ENCODE data around the gene CCDC182.

The CCDC182 gene

DNA sequence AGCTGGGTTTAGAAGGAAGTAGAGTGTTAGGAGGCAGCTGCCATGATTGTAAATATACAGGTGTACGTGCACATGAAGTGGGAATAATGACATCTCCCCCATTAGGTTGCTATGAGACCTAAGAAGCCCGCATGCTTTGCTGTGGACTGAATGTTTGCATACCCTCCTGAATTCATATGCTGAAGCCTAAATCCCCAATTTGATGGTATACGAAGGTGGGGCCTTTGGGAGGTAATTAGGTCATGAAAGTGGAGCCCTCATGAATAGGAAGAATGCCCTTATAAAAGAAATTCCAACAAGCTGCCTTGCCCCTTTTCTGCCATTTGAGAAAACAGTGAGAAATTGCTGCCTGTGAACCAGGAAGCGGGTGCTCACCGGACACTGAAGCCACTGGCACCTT is 44.0 kb downstream of the CCDC182 start (continued):
- TF ChIP-seq, protein P1, sequence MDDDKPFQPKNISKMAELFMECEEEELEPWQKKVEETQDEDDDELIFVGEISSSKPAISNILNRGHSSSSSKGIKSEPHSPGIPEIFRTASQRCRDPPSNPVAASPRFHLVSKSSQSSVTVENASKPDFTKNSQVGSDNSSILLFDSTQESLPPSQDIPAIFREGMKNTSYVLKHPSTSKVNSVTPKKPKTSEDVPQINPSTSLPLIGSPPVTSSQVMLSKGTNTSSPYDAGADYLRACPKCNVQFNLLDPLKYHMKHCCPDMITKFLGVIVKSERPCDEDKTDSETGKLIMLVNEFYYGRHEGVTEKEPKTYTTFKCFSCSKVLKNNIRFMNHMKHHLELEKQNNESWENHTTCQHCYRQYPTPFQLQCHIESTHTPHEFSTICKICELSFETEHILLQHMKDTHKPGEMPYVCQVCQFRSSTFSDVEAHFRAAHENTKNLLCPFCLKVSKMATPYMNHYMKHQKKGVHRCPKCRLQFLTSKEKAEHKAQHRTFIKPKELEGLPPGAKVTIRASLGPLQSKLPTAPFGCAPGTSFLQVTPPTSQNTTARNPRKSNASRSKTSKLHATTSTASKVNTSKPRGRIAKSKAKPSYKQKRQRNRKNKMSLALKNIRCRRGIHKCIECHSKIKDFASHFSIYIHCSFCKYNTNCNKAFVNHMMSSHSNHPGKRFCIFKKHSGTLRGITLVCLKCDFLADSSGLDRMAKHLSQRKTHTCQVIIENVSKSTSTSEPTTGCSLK (tag by site-specific recombination; IDR thresholded peaks at IDR 0.05): no peak
- TF ChIP-seq GLI4 (tag by site-specific recombination; IDR thresholded peaks at IDR 0.05) (no peak), ZNF596 (tag by site-specific recombination; IDR thresholded peaks at IDR 0.05) (no peak), EGR2 (tag by site-specific recombination; IDR thresholded peaks at IDR 0.05; ENCODE audit: low read depth) (no peak), ZNF514 (tag by site-specific recombination; IDR thresholded peaks at IDR 0.05) (no peak), ZNF341 (tag by site-specific recombination; IDR thresholded peaks at IDR 0.05; ENCODE audit: low read depth) (no peak), YY1 (tag by site-specific recombination; IDR thresholded peaks at IDR 0.05) (no peak)
- TF ChIP-seq, protein P2, sequence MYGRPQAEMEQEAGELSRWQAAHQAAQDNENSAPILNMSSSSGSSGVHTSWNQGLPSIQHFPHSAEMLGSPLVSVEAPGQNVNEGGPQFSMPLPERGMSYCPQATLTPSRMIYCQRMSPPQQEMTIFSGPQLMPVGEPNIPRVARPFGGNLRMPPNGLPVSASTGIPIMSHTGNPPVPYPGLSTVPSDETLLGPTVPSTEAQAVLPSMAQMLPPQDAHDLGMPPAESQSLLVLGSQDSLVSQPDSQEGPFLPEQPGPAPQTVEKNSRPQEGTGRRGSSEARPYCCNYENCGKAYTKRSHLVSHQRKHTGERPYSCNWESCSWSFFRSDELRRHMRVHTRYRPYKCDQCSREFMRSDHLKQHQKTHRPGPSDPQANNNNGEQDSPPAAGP (tag by site-specific recombination; IDR thresholded peaks at IDR 0.05): no peak

DNA sequence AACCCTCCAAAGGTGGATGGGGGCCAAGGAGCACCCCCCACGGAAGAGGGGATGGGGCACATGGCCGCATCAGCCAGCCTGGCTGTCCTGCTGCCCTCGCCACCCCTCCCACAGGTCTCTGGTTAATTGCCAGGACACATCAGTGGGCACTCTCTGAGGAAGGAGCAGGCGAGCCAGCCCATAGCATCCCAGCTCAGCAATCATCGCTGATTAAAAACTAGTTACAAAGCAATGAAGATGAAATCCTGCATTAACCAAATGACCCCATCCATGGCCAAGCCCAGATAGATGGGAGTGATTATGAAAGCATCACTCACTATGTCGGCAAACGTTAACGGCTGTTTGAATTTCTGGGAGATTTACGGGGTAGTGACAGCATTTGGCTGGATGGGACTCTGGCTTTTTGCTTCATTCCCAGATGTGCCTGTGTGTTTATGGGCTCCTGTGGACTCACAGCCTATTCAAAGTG is 45.3 kb downstream of the CCDC182 start:
- no peak for TF ChIP-seq ZNF404 (tag by site-specific recombination; IDR thresholded peaks at IDR 0.05)
- TF ChIP-seq ZNF341 (tag by site-specific recombination; IDR thresholded peaks at IDR 0.05; ENCODE audit: low read depth): peak; percentile 59; the same call in 1 of the 2 replicates
- TF ChIP-seq FEZF1 (tag by site-specific recombination; IDR thresholded peaks at IDR 0.05): peak; percentile 91
- peak; percentile 11; the same call in 1 of the 2 replicates for TF ChIP-seq OSR2 (tag by site-specific recombination; IDR thresholded peaks at IDR 0.05)
- TF ChIP-seq RBAK (tag by site-specific recombination; IDR thresholded peaks at IDR 0.05): no peak
- no peak for TF ChIP-seq ZNF677 (tag by site-specific recombination; IDR thresholded peaks at IDR 0.05)
- CTCF ChIA-PET: interaction anchor here (2.4 kb wide), 1 partner anchor 28 kb away, joined by 8 read pairs; no protein-coding TSS in a partner anchor
- Histone ChIP-seq H3K27ac (ENCODE audit: extremely low read depth, low read depth, low read length) (no peak overlapping the region), H3K4me3 (ENCODE audit: low read depth, low read length) (no peak overlapping the region), H3K36me3 (ENCODE audit: control insufficient read depth in 2 of 2, insufficient read depth in 1 of 2, low read length in 2 of 2) (no peaks in the 10 kb centered on the region), H3K4me1 (ENCODE audit: control insufficient read depth, insufficient read depth, low read length) (no peaks in the 10 kb centered on the region), H3K9me3 (ENCODE audit: control insufficient read depth, insufficient read depth, low read depth, low read length) (no peaks in the 10 kb centered on the region)
- POLR2A ChIA-PET: no interaction called here

DNA sequence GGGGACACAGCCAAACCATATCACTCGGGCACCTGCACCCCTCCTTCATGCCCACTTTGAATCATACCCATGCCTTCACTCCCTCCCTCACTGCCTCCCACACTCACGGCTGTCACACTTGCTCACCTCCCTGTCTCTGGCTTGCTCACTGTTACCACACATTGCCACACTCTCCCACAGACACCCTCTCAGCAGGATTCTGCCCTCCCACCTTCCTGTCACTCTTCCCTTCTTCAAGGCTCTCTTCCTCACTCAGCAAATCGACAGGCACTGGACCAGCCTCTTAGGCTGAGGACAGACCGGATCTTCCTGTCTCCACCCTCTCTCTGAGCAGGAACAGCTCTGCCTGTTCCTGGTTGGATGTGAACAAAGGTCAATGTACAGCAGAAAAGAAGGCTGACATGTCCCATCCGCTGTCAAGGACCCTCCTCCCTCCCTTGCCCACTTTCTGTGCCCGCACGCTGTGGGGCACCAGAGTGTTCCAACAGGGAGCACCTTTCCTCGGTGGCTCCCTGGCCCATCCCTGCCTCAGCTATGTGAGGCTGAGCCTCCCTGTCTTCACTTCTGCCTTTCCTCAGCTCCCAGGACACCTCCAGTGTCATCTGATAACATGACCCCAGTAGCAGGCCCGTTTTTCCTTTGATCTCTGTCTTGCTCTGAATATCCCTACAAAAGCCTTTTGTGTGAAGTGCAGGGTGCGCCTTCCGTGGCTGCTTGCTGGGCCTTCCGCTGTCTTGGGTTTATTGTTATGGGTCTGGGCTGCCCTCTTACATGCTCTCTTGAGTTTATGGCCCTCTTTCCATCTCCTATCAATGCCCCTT is 47.0 kb downstream of the CCDC182 start:
- no peaks in the 10 kb centered on the region for H3K9me3 ChIP-seq (ENCODE audit: control insufficient read depth, insufficient read depth, low read depth, low read length)
- H3K4me3 ChIP-seq (ENCODE audit: low read depth, low read length): no peak overlapping the region
- H3K27ac ChIP-seq (ENCODE audit: extremely low read depth, low read depth, low read length): no peak overlapping the region
- H3K4me1 ChIP-seq (ENCODE audit: control insufficient read depth, insufficient read depth, low read length): no peaks in the 10 kb centered on the region
- ChIA-PET POLR2A (no interaction called here), CTCF (no interaction called here)
- 0 out of 2 replicates have a peak, but pooled peaks have one; percentile 56 for TF ChIP-seq ZNF341 (tag by site-specific recombination; IDR thresholded peaks at IDR 0.05; ENCODE audit: low read depth)
- TF ChIP-seq, protein P3, sequence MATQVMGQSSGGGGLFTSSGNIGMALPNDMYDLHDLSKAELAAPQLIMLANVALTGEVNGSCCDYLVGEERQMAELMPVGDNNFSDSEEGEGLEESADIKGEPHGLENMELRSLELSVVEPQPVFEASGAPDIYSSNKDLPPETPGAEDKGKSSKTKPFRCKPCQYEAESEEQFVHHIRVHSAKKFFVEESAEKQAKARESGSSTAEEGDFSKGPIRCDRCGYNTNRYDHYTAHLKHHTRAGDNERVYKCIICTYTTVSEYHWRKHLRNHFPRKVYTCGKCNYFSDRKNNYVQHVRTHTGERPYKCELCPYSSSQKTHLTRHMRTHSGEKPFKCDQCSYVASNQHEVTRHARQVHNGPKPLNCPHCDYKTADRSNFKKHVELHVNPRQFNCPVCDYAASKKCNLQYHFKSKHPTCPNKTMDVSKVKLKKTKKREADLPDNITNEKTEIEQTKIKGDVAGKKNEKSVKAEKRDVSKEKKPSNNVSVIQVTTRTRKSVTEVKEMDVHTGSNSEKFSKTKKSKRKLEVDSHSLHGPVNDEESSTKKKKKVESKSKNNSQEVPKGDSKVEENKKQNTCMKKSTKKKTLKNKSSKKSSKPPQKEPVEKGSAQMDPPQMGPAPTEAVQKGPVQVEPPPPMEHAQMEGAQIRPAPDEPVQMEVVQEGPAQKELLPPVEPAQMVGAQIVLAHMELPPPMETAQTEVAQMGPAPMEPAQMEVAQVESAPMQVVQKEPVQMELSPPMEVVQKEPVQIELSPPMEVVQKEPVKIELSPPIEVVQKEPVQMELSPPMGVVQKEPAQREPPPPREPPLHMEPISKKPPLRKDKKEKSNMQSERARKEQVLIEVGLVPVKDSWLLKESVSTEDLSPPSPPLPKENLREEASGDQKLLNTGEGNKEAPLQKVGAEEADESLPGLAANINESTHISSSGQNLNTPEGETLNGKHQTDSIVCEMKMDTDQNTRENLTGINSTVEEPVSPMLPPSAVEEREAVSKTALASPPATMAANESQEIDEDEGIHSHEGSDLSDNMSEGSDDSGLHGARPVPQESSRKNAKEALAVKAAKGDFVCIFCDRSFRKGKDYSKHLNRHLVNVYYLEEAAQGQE (tag by site-specific recombination; IDR thresholded peaks at IDR 0.05): no peak
- TF ChIP-seq ZNF571 (tag by site-specific recombination; IDR thresholded peaks at IDR 0.05): no peak
- peak; percentile 94 for TF ChIP-seq EGR2 (tag by site-specific recombination; IDR thresholded peaks at IDR 0.05; ENCODE audit: low read depth)
- TF ChIP-seq ZFHX2 (tag by site-specific recombination; conservative IDR thresholded peaks at IDR 0.05): peak; percentile 98
- H3K36me3 ChIP-seq (ENCODE audit: control insufficient read depth in 2 of 2, insufficient read depth in 1 of 2, low read length in 2 of 2): no peaks in the 10 kb centered on the region
